Heart left ventricle (tissue), 13 donors: Measurements from ENCODE around the gene NRARP.

ENCODE experiments used
- POLR2A ChIP-seq, 2 donors: fragments of 450-650 bp; IDR thresholded peaks; one replicate each; pipeline ENCODE4 v1.6.1; 2017; ENCODE audit warnings: antibody characterized with exemption in 2 of 2, mild to moderate bottlenecking in 2 of 2, moderate library complexity in 2 of 2
- TF ChIP-seq, protein P1 (sequence below), 12 donors: fragments of 200-600 bp; sonication (generic) in 4 of 12; IDR thresholded peaks; one replicate each; pipeline versions ENCODE4 v1.5.0 to v1.8.0; 2018 to 2022; ENCODE audit warnings: antibody characterized with exemption in 12 of 12, mild to moderate bottlenecking in 5 of 12
- donor health status: ischemic (EF 13 %, LVEDD 7.1; RV severe dilation, severe dysfunction).
- donor health status: DM: no; HTN: yes; CAD: no.
- donor health status: DM: no; HTN: no; CAD: no.
- donor health status: ischemic (EF 25% LVEDD 6.9; RV normal size, moderate dysfunction).
- donor health status: ischemic (EF 25% LVEDD 5.7; RV mildly dilated, moderate dysfunction).
- donor health status: ischemic (EF 35%, LVEDD 5.7; RV mildly dilated, moderate dysfunction).
- donor health status: nonischemic (EF 11% LVEDD 7.7; RV severe dilation, severe dysfunction).
- donor health status: DM: yes; HTN: yes; CAD: no.
- donor health status: PGD.
- donor health status: ischemic (EF 29% LVEDD 5.4; RV normal size, mild dysfunction).
- donor health status: nonischemic (EF 23%, LVEDD 6.1; RV moderate dilation, normal function).

DNA sequence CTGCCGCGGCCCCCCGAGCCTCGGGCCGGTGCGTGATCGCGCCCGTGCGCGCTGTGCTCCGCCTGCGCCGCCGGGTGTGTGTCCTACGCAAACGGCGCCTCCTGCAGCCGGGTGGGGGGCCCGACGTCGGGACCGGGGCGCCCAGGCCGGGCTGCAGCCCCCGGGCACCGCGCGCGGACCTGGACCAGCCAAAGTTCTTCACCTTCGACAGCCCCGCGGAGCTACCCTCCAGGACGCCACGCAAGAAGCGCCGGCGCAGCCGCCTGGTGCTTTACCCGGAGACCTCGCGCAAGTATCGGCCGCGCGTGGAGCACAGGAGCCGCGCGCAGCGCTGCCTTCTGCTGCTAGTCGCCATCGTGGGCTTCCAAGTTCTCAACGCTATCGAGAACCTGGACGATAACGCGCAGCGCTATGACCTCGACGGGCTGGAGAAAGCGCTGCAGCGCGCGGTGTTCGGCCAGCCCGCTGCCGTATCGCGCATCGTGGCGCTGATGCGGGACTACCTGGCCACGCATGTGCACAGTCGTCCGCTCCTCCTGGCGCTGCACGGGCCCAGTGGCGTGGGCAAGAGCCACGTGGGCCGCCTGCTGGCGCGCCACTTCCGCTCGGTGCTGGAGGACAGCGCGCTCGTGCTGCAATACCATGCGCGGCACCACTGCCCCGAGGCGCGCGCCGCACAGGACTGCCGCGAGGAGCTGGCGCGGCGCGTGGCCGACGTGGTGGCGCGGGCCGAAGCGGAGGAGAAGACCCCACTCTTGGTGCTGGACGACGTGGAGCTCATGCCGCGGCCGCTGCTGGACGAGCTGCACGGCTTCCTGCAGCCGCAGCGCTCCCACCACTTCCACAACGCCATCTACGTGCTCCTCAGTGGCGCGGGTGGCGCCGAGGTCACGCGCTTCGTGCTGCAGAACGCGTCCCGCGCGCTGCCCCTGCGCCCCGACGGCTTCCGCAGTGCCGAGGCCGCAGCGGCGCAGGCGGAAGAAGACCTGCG lies 23.1 kb downstream of the NRARP start:
- TF ChIP-seq, protein P1, sequence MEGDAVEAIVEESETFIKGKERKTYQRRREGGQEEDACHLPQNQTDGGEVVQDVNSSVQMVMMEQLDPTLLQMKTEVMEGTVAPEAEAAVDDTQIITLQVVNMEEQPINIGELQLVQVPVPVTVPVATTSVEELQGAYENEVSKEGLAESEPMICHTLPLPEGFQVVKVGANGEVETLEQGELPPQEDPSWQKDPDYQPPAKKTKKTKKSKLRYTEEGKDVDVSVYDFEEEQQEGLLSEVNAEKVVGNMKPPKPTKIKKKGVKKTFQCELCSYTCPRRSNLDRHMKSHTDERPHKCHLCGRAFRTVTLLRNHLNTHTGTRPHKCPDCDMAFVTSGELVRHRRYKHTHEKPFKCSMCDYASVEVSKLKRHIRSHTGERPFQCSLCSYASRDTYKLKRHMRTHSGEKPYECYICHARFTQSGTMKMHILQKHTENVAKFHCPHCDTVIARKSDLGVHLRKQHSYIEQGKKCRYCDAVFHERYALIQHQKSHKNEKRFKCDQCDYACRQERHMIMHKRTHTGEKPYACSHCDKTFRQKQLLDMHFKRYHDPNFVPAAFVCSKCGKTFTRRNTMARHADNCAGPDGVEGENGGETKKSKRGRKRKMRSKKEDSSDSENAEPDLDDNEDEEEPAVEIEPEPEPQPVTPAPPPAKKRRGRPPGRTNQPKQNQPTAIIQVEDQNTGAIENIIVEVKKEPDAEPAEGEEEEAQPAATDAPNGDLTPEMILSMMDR (IDR thresholded peaks at IDR 0.05), result no peak
- no peak for TF ChIP-seq POLR2A (IDR thresholded peaks at IDR 0.05)
